IPS-11a (cell line): Measurements from ENCODE around the gene CASTOR1.

Experiments
- H3K4me3 ChIP-seq: one replicate; pipeline ENCODE4 v1.5.1; 2013; ENCODE audit warnings: low read depth, low read length, control low read depth

Gene CASTOR1

GRCh38 chr22:30266445-30267381 is 22.6 kb downstream of the CASTOR1 start, which contains the start of gene OSM:
TSS of gene OSM (minus strand) at chr22:30266851. CDS start at chr22:30266799, 52 bp downstream.
- H3K4me3 ChIP-seq = no peak within 1 kb of the TSS

GRCh38 chr22:30265823-30266444 is 23.4 kb downstream of the CASTOR1 start:
- no peak overlapping the region for H3K4me3 ChIP-seq

GRCh38 chr22:30265131-30265720 is 24.1 kb downstream of the CASTOR1 start:
- H3K4me3 ChIP-seq = no peak overlapping the region

- H3K4me3 ChIP-seq = no peak overlapping the region
Observed at GRCh38 chr22:30263883-30264282, 25.4 kb downstream of the CASTOR1 start.

GRCh38 chr22:30262917-30263741 is 26.2 kb downstream of the CASTOR1 start:
- H3K4me3 ChIP-seq = no peak overlapping the region

- no peak overlapping the region for H3K4me3 ChIP-seq
Observed at GRCh38 chr22:30262112-30262511, 27.2 kb downstream of the CASTOR1 start.

- no peak overlapping the region for H3K4me3 ChIP-seq
Observed at GRCh38 chr22:30261134-30261533, 28.2 kb downstream of the CASTOR1 start.

GRCh38 chr22:30260682-30261081 is 28.6 kb downstream of the CASTOR1 start:
- no peak overlapping the region for H3K4me3 ChIP-seq

- H3K4me3 ChIP-seq = no peak overlapping the region
Observed at GRCh38 chr22:30260276-30260675, 29.0 kb downstream of the CASTOR1 start.

- H3K4me3 ChIP-seq = no peak overlapping the region
Observed at GRCh38 chr22:30254314-30254713, 35.0 kb downstream of the CASTOR1 start.

- H3K4me3 ChIP-seq = no peak overlapping the region
Observed at GRCh38 chr22:30253205-30253852, 36.0 kb downstream of the CASTOR1 start.

- H3K4me3 ChIP-seq = no peak overlapping the region
Observed at GRCh38 chr22:30252411-30253204, 36.7 kb downstream of the CASTOR1 start.

- H3K4me3 ChIP-seq = no peak overlapping the region
Observed at GRCh38 chr22:30251711-30252110, 37.6 kb downstream of the CASTOR1 start.

GRCh38 chr22:30250661-30251267 is 38.5 kb downstream of the CASTOR1 start:
- H3K4me3 ChIP-seq = no peak overlapping the region

GRCh38 chr22:30250039-30250565 is 39.2 kb downstream of the CASTOR1 start:
- H3K4me3 ChIP-seq = no peak overlapping the region

GRCh38 chr22:30249049-30250038 is 40.0 kb downstream of the CASTOR1 start:
- no peak overlapping the region for H3K4me3 ChIP-seq

GRCh38 chr22:30248484-30248883 is 40.8 kb downstream of the CASTOR1 start:
- no peak overlapping the region for H3K4me3 ChIP-seq

- no peak overlapping the region for H3K4me3 ChIP-seq
Observed at GRCh38 chr22:30247974-30248373, 41.3 kb downstream of the CASTOR1 start.
